ENCODE data around the gene CAPNS1. TPM values are rescaled to one million over a fixed set of nuclear protein-coding genes. Genes with fewer than 3 reads are reported as not detected.
"Not testable (repeated sequence)": the region's sequence is repeated elsewhere in the genome, so short reads cannot be mapped to it uniquely, and the experiment has no call there.

Gene CAPNS1
- total and polyA plus RNA-seq, 2 experiments from 2014 or later = 199 to 320 TPM

DNA sequence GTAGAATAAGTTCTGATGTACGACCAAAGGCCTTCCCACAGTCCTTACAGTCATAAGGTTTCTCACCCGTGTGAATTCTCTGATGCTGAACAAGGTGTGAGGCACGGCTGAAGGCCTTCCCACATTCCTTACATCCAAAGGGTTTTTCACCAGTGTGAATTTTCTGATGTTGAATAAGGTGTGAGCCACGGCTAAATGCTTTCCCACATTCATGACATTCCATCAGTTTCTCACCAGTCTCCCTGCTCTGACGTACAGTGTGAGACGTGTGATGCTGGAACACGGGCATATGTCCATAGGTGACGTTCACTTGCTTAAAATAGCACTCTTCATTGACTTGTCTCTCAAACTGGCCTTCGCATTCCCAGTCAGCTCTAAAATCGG lies 43.4 kb downstream of the CAPNS1 start:
- no peaks in the 10 kb centered on the region for H3K9me2 ChIP-seq (replicated peaks; ENCODE audit: insufficient read depth)
- no peak overlapping the region for H3K4me3 ChIP-seq
- H3K27me3 ChIP-seq = no peaks in the 10 kb centered on the region
- no peaks in the 10 kb centered on the region for H3K79me2 ChIP-seq
- no peaks in the 10 kb centered on the region for H3K9me3 ChIP-seq (ENCODE audit: low read depth)
- no peak overlapping the region for H2AFZ ChIP-seq
- no peak overlapping the region for H3K27ac ChIP-seq
- TF ChIP-seq, protein P1, sequence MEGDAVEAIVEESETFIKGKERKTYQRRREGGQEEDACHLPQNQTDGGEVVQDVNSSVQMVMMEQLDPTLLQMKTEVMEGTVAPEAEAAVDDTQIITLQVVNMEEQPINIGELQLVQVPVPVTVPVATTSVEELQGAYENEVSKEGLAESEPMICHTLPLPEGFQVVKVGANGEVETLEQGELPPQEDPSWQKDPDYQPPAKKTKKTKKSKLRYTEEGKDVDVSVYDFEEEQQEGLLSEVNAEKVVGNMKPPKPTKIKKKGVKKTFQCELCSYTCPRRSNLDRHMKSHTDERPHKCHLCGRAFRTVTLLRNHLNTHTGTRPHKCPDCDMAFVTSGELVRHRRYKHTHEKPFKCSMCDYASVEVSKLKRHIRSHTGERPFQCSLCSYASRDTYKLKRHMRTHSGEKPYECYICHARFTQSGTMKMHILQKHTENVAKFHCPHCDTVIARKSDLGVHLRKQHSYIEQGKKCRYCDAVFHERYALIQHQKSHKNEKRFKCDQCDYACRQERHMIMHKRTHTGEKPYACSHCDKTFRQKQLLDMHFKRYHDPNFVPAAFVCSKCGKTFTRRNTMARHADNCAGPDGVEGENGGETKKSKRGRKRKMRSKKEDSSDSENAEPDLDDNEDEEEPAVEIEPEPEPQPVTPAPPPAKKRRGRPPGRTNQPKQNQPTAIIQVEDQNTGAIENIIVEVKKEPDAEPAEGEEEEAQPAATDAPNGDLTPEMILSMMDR (IDR thresholded peaks at IDR 0.05; ENCODE audit: poor library complexity) = no peak
- TF ChIP-seq EZH2 (IDR thresholded peaks at IDR 0.05; ENCODE audit: borderline replicate concordance) (no peak), EZH2phosphoT487 (IDR thresholded peaks at IDR 0.05; ENCODE audit: low read depth, severe bottlenecking, unreplicated experiment) (no peak)
- 88% methylated on average over 10 of the region's 10 CpGs for WGBS (ENCODE audit: low lambda C conversion rate, missing lambda C conversion rate)
- no peak for DNase-seq (ENCODE audit: low spot score)
- no peaks in the 10 kb centered on the region for H3K4me1 ChIP-seq (ENCODE audit: insufficient read depth)
- no peaks in the 10 kb centered on the region for H4K20me1 ChIP-seq (ENCODE audit: insufficient read depth, poor library complexity, severe bottlenecking)
- H3K36me3 ChIP-seq (replicated peaks; ENCODE audit: insufficient read depth, low read depth) = no peaks in the 10 kb centered on the region
- no peak overlapping the region for H3K4me2 ChIP-seq

DNA sequence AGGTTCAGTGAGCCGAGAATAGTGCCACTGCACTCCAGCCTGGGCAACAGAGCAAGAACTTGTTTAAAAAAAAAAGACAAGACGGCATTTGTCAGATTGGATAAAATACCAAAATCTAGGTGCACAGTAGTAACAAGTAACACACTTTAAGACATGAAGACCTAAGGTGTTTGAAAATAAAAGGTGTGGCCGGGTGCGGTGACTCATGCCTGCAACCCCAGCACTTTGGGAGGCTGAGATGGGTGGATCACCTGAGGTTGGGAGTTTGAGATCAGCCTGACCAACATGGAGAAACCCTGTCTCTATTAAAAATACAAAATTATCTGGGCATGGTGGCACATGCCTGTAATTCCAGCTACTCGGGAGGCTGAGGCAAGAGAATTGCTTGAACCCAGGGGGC lies 46.9 kb downstream of the CAPNS1 start:
- not testable (repeated sequence) for H3K27ac ChIP-seq; H3K4me1 ChIP-seq (ENCODE audit: insufficient read depth); H3K9me2 ChIP-seq (replicated peaks; ENCODE audit: insufficient read depth); DNase-seq (ENCODE audit: low spot score); H3K79me2 ChIP-seq; H3K27me3 ChIP-seq; H3K4me3 ChIP-seq; H3K36me3 ChIP-seq (replicated peaks; ENCODE audit: insufficient read depth, low read depth); H3K9me3 ChIP-seq (ENCODE audit: low read depth); H3K4me2 ChIP-seq; H2AFZ ChIP-seq; H4K20me1 ChIP-seq (ENCODE audit: insufficient read depth, poor library complexity, severe bottlenecking)
- 95% methylated on average over 5 of the region's 5 CpGs for WGBS (ENCODE audit: low lambda C conversion rate, missing lambda C conversion rate)

- H3K4me3 ChIP-seq = no peak overlapping the region
- no peak overlapping the region for H2AFZ ChIP-seq
- DNase-seq (ENCODE audit: low spot score) = no peak
- TF ChIP-seq, protein P1 (IDR thresholded peaks at IDR 0.05; ENCODE audit: poor library complexity) = no peak
- TF ChIP-seq EZH2phosphoT487 (IDR thresholded peaks at IDR 0.05; ENCODE audit: low read depth, severe bottlenecking, unreplicated experiment) (no peak), EZH2 (IDR thresholded peaks at IDR 0.05; ENCODE audit: borderline replicate concordance) (no peak)
- no peaks in the 10 kb centered on the region for H3K36me3 ChIP-seq (replicated peaks; ENCODE audit: insufficient read depth, low read depth)
- no peaks in the 10 kb centered on the region for H3K9me3 ChIP-seq (ENCODE audit: low read depth)
- no peaks in the 10 kb centered on the region for H3K4me1 ChIP-seq (ENCODE audit: insufficient read depth)
- H3K27me3 ChIP-seq = no peaks in the 10 kb centered on the region
- H3K4me2 ChIP-seq = no peak overlapping the region
- no peaks in the 10 kb centered on the region for H3K9me2 ChIP-seq (replicated peaks; ENCODE audit: insufficient read depth)
- WGBS (ENCODE audit: low lambda C conversion rate, missing lambda C conversion rate) = 89% methylated on average over 2 of the region's 2 CpGs
- H4K20me1 ChIP-seq (ENCODE audit: insufficient read depth, poor library complexity, severe bottlenecking) = no peaks in the 10 kb centered on the region
- no peak overlapping the region for H3K27ac ChIP-seq
- no peaks in the 10 kb centered on the region for H3K79me2 ChIP-seq
These were observed 56.4 kb downstream of the CAPNS1 start for GRCh38 chr19:36196249-36196648.

DNA sequence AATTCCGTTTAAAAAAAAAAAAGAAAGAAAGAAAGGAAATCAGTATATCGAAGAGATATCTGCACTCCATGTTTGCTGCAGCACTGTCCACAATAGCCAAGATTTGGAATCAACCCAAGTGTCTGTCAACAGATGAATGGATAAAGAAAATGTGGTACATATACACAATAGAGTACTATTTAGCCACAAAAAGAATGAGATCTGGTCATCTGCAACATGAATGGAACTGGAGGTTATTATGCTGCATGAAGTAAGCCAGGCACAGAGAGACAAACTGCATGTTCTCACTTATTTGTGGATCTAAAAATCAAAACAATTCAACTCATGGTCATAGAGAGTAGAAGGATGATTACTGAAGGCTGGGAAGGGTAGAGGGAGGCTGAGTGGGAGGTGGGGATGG lies 58.3 kb downstream of the CAPNS1 start:
- no peaks in the 10 kb centered on the region for H3K36me3 ChIP-seq (replicated peaks; ENCODE audit: insufficient read depth, low read depth)
- no peak overlapping the region for H3K27ac ChIP-seq
- no peaks in the 10 kb centered on the region for H3K9me2 ChIP-seq (replicated peaks; ENCODE audit: insufficient read depth)
- H3K9me3 ChIP-seq (ENCODE audit: low read depth) = no peaks in the 10 kb centered on the region
- no peaks in the 10 kb centered on the region for H3K79me2 ChIP-seq
- DNase-seq (ENCODE audit: low spot score) = no peak
- H2AFZ ChIP-seq = no peak overlapping the region
- no peaks in the 10 kb centered on the region for H4K20me1 ChIP-seq (ENCODE audit: insufficient read depth, poor library complexity, severe bottlenecking)
- TF ChIP-seq, protein P1 (IDR thresholded peaks at IDR 0.05; ENCODE audit: poor library complexity) = no peak
- TF ChIP-seq EZH2 (IDR thresholded peaks at IDR 0.05; ENCODE audit: borderline replicate concordance) = no peak
- TF ChIP-seq EZH2phosphoT487 (IDR thresholded peaks at IDR 0.05; ENCODE audit: low read depth, severe bottlenecking, unreplicated experiment) = no peak
- H3K4me1 ChIP-seq (ENCODE audit: insufficient read depth) = no peaks in the 10 kb centered on the region
- no peaks in the 10 kb centered on the region for H3K27me3 ChIP-seq
- WGBS (ENCODE audit: low lambda C conversion rate, missing lambda C conversion rate) = 100% methylated on average over 2 of the region's 2 CpGs
- no peak overlapping the region for H3K4me3 ChIP-seq
- no peak overlapping the region for H3K4me2 ChIP-seq

Other genes starting within 250 kb of the CAPNS1 start
- gene NFKBID, start 239.5 kb upstream of the CAPNS1 start, total RNA-seq = 2.7 and 3.9 TPM in 2 replicates
- gene NFKBID, start 239.5 kb upstream of the CAPNS1 start, polyA plus RNA-seq = 7.3 and 10.8 TPM in 2 replicates
- gene HCST, start 237.5 kb upstream of the CAPNS1 start, total RNA-seq = 0.97 and 1.4 TPM in 2 replicates
- 3.9 and 4.8 TPM in 2 replicates for gene HCST, start 237.5 kb upstream of the CAPNS1 start, polyA plus RNA-seq
- gene TYROBP, start 231.8 kb upstream of the CAPNS1 start, total RNA-seq = 2.8 and 5.9 TPM in 2 replicates
- gene TYROBP, start 231.8 kb upstream of the CAPNS1 start, polyA plus RNA-seq = 2.9 and 4.9 TPM in 2 replicates
- gene LRFN3, start 203.7 kb upstream of the CAPNS1 start, total RNA-seq = 4.7 and 5.3 TPM in 2 replicates
- gene LRFN3, start 203.7 kb upstream of the CAPNS1 start, polyA plus RNA-seq = 15.6 and 19.2 TPM in 2 replicates
- 34.4 and 36.5 TPM in 2 replicates for gene SDHAF1, start 144.9 kb upstream of the CAPNS1 start, total RNA-seq
- gene SDHAF1, start 144.9 kb upstream of the CAPNS1 start, polyA plus RNA-seq = 23.9 and 28.6 TPM in 2 replicates
- gene SYNE4, start 131.3 kb upstream of the CAPNS1 start, total RNA-seq = 6.5 and 8.9 TPM in 2 replicates
- 19.8 and 21.1 TPM in 2 replicates for gene SYNE4, start 131.3 kb upstream of the CAPNS1 start, polyA plus RNA-seq
- 14.2 and 24.1 TPM in 2 replicates for gene ALKBH6, start 125.9 kb upstream of the CAPNS1 start, total RNA-seq
- gene ALKBH6, start 125.9 kb upstream of the CAPNS1 start, polyA plus RNA-seq = 31.1 and 33.7 TPM in 2 replicates
- gene CLIP3, start 107.2 kb upstream of the CAPNS1 start, total RNA-seq = 5.1 and 12.8 TPM in 2 replicates
- 19.5 and 21.8 TPM in 2 replicates for gene CLIP3, start 107.2 kb upstream of the CAPNS1 start, polyA plus RNA-seq
- gene THAP8, start 85.8 kb upstream of the CAPNS1 start, total RNA-seq = 4.5 and 6.8 TPM in 2 replicates
- gene THAP8, start 85.8 kb upstream of the CAPNS1 start, polyA plus RNA-seq = 23.1 and 24.1 TPM in 2 replicates
- 1.8 and 2.1 TPM in 2 replicates for gene WDR62, start 85.2 kb upstream of the CAPNS1 start, total RNA-seq
- 1.2 and 4.6 TPM in 2 replicates for gene WDR62, start 85.2 kb upstream of the CAPNS1 start, polyA plus RNA-seq
- gene OVOL3, start 28.9 kb upstream of the CAPNS1 start, total RNA-seq = not detected in 2 replicates
- gene OVOL3, start 28.9 kb upstream of the CAPNS1 start, polyA plus RNA-seq = not detected in 2 replicates
- gene POLR2I, start 25.2 kb upstream of the CAPNS1 start, total RNA-seq = 19.3 and 21.7 TPM in 2 replicates
- gene POLR2I, start 25.2 kb upstream of the CAPNS1 start, polyA plus RNA-seq = 104 and 115 TPM in 2 replicates
- 108 and 123 TPM in 2 replicates for gene TBCB, start 24.6 kb upstream of the CAPNS1 start, total RNA-seq
- 149 and 179 TPM in 2 replicates for gene TBCB, start 24.6 kb upstream of the CAPNS1 start, polyA plus RNA-seq
- gene COX7A1, start 12.4 kb downstream of the CAPNS1 start, total RNA-seq = not detected in 2 replicates
- not detected in 2 replicates for gene COX7A1, start 12.4 kb downstream of the CAPNS1 start, polyA plus RNA-seq
- 3.5 and 8.1 TPM in 2 replicates for gene ZNF565, start 74.6 kb downstream of the CAPNS1 start, total RNA-seq
- gene ZNF565, start 74.6 kb downstream of the CAPNS1 start, polyA plus RNA-seq = 3.0 and 7.9 TPM in 2 replicates
- gene ZNF146, start 75.0 kb downstream of the CAPNS1 start, total RNA-seq = 80.5 and 106 TPM in 2 replicates
- 39.7 and 46.4 TPM in 2 replicates for gene ZNF146, start 75.0 kb downstream of the CAPNS1 start, polyA plus RNA-seq
- gene ZFP14, start 239.1 kb downstream of the CAPNS1 start, total RNA-seq = 6.7 and 7.0 TPM in 2 replicates
- 6.0 and 6.1 TPM in 2 replicates for gene ZFP14, start 239.1 kb downstream of the CAPNS1 start, polyA plus RNA-seq